Cardiac fibroblast (primary cell): ENCODE data around the gene B3GAT1.
A peak's percentile ranks its signal among the peaks of the same experiment; 100 is the strongest.

Source experiments
- DNase-seq, 2 donors: peaks; one replicate each; pipeline versions ENCODE4 v3.0.0 to v3.0.0-alpha.2; 2010; ENCODE audit warnings: low read depth in 2 of 2
- H3K4me3 ChIP-seq, 2 donors: replicated peaks in 1 of 2; 1 replicate in 1 of 2; 2 replicates in 1 of 2; pipeline ENCODE4 v1.5.1; 2011; ENCODE audit warnings: low read depth in 2 of 2, low read length in 2 of 2, mild to moderate bottlenecking in 2 of 2, moderate library complexity in 1 of 2
- TF ChIP-seq, protein P1 (sequence below): IDR thresholded peaks from one replicate; pipeline ENCODE4 v1.5.1; 2011; ENCODE audit warnings: low read depth, mild to moderate bottlenecking, low read length, inconsistent platforms

Gene B3GAT1

GRCh38 chr11:134333946-134334345, 78.1 kb downstream of the B3GAT1 start:
- H3K4me3 ChIP-seq = no peak overlapping the region
- TF ChIP-seq, protein P1, sequence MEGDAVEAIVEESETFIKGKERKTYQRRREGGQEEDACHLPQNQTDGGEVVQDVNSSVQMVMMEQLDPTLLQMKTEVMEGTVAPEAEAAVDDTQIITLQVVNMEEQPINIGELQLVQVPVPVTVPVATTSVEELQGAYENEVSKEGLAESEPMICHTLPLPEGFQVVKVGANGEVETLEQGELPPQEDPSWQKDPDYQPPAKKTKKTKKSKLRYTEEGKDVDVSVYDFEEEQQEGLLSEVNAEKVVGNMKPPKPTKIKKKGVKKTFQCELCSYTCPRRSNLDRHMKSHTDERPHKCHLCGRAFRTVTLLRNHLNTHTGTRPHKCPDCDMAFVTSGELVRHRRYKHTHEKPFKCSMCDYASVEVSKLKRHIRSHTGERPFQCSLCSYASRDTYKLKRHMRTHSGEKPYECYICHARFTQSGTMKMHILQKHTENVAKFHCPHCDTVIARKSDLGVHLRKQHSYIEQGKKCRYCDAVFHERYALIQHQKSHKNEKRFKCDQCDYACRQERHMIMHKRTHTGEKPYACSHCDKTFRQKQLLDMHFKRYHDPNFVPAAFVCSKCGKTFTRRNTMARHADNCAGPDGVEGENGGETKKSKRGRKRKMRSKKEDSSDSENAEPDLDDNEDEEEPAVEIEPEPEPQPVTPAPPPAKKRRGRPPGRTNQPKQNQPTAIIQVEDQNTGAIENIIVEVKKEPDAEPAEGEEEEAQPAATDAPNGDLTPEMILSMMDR = no peak
- no peak for DNase-seq

DNA sequence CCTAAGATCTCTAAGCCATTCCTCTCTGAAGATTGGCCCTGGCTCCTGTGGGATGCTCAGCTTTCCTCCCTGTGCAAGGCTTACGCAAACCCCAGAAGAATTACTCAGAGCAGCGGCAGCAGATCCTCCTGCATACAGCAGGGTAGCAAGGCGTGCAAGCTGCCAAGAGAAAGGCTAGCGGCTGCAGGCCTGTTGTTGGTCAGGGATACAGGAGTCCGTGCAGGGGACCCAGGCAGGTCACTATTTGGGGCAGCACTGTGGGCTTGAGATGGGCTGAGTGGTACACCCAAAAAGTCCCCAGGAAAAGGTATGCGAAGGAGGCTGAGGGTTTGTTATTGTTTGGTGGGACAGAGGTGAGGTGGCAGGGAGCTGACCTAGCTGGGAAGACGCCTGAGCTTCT, 78.7 kb downstream of the B3GAT1 start:
- TF ChIP-seq, protein P1 = no peak
- H3K4me3 ChIP-seq = no peak overlapping the region
- DNase-seq = peak in 1 of 2 donors; percentile 8

- no peak for DNase-seq
- TF ChIP-seq, protein P1 = no peak
- H3K4me3 ChIP-seq = no peak overlapping the region
These were observed 79.3 kb downstream of the B3GAT1 start for GRCh38 chr11:134332782-134333181.

DNA sequence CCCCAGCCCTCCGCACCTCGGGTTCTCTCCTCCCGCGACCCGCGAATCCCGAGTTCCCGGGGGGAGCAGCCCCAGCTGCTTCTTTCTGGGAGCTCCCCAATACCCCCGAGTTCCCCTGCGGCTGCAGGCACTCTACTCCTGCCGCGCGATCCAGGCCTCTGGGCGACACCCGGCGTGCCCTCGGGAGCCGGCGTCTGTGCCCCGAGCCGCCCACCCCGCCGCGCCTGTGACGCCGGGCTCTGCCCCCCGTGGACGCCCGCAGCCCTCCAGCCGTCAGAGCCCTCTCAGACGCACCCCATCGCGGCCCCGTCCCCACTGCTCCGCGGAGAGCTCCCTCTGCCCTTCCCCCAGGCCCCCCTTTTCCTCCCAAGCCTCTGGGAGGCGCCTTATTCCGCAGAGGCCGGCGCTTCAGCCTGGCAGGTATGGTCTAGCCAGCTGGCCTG, 79.8 kb downstream of the B3GAT1 start:
- DNase-seq = no peak
- H3K4me3 ChIP-seq = peak overlapping the region; percentile 7 to 16
- TF ChIP-seq, protein P1 = no peak

DNA sequence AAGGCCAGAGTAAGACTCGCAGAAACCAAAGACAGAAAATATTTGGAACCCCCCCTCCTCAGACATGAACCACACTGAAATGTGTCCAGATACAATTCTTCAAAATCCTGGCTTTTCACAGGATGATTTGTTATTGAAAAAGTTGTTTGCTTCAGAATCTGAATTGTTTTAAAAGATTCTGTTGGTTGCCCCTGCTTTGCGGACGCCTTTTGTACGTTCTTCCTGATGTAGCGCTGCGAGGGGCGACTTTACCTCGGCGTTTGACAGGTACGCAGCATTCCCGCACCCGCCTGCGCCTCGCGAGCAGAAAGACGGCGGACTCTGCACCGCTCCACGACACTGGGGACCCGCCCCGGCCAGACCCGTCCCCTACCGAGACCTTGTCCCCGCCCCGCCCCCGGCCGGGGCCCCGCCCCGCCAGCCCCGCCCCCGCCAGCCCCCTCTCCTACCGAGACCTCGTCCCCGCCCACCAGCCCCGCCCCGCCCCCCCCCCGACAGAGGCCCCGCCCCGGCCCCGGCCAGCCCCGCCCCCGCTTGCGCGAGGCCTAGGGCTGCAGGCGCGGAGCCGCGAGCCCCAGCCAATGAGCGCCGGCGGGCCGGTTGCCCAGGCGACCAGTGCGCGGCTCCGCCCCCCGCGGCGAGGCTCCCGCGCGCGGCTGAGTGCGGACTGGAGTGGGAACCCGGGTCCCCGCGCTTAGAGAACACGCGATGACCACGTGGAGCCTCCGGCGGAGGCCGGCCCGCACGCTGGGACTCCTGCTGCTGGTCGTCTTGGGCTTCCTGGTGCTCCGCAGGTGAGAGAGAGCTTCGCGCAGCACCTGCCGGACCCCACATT, 80.5 kb downstream of the B3GAT1 start, which contains the start of gene GLB1L2:
TSS of gene GLB1L2 (plus strand) at position 635 of the 835 bp plus-strand sequence. CDS start at position 709, 74 bp downstream.
- H3K4me3 ChIP-seq = peak within 1 kb of the TSS; percentile 7 to 16
- TF ChIP-seq, protein P1 = no peak
- peak in 1 of 2 donors; percentile 43 for DNase-seq

- no peak for DNase-seq
- H3K4me3 ChIP-seq = no peak overlapping the region
- TF ChIP-seq, protein P1 = no peak
These were observed 81.3 kb downstream of the B3GAT1 start for GRCh38 chr11:134330611-134331353.
